Common myeloid progenitor, CD34-positive (primary cell): Measurements from ENCODE around the gene VSTM4. TPM values are rescaled to one million over a fixed set of nuclear protein-coding genes. Genes with fewer than 3 reads are reported as not detected.

Source experiments
- CTCF ChIA-PET: fragments of 350-600 bp; sonication (Branson Sonifier 250); formaldehyde crosslinking; loops from one replicate; lab custom pipeline; 2021; ENCODE audit warnings: antibody characterized with exemption; lab: Charles Lee
- POLR2A ChIA-PET: fragments of 350-600 bp; sonication (Branson Sonifier 250); formaldehyde crosslinking; loops from one replicate; lab custom pipeline; 2021; ENCODE audit warnings: antibody characterized with exemption; lab: Charles Lee
- DNase-seq, 3 donors: peaks; one replicate each; pipeline versions ENCODE4 v3.0.0 to v3.0.0-alpha.2; 2013
- H3K27ac ChIP-seq, 2 experiments: 1 replicate in 1 of 2; 2 replicates in 1 of 2; pipeline ENCODE4 v1.7.0; 2013; ENCODE audit warnings: inconsistent platforms in 2 of 2, low read length in 2 of 2, mild to moderate bottlenecking in 2 of 2, low read depth in 1 of 2, moderate library complexity in 1 of 2; ENCODE audit not compliant: severe bottlenecking in 2 of 2, insufficient read depth in 1 of 2, poor library complexity in 1 of 2
- H3K27me3 ChIP-seq, 5 experiments: replicated peaks in 2 of 5; 1 replicate in 3 of 5; 2 replicates in 2 of 5; pipeline versions ENCODE4 v1.6.1 to v1.7.0; 2013; ENCODE audit warnings: low read length in 4 of 5, mild to moderate bottlenecking in 2 of 5, moderate library complexity in 2 of 5, inconsistent platforms in 1 of 5; ENCODE audit not compliant: insufficient read depth in 5 of 5, control insufficient read depth in 4 of 5
- H3K36me3 ChIP-seq, 4 experiments: 1 replicate in 2 of 4; 2 replicates in 2 of 4; pipeline versions ENCODE4 v1.6.1 to v1.7.0; 2013; ENCODE audit warnings: low read length in 3 of 4, control low read depth in 1 of 4, mild to moderate bottlenecking in 1 of 4; ENCODE audit not compliant: control insufficient read depth in 4 of 4, insufficient read depth in 4 of 4
- H3K4me1 ChIP-seq, 4 experiments: 1 replicate in 3 of 4; 2 replicates in 1 of 4; pipeline versions ENCODE4 v1.6.1 to v1.7.1; 2013; ENCODE audit warnings: low read length in 3 of 4, mild to moderate bottlenecking in 3 of 4, control low read depth in 1 of 4, inconsistent platforms in 1 of 4, moderate library complexity in 1 of 4; ENCODE audit not compliant: control insufficient read depth in 4 of 4, insufficient read depth in 4 of 4; ENCODE audit errors: control extremely low read depth in 1 of 4
- H3K4me3 ChIP-seq, 7 experiments: 1 replicate in 4 of 7; 2 replicates in 3 of 7; pipeline versions ENCODE4 v1.5.1 to v1.7.0; 2013; ENCODE audit warnings: mild to moderate bottlenecking in 7 of 7, low read length in 6 of 7, moderate library complexity in 6 of 7, inconsistent platforms in 2 of 7, low read depth in 2 of 7, control low read depth in 1 of 7; ENCODE audit not compliant: insufficient read depth in 4 of 7, control insufficient read depth in 1 of 7; ENCODE audit errors: extremely low read depth in 1 of 7
- H3K9me3 ChIP-seq, 5 experiments: 1 replicate in 4 of 5; 2 replicates in 1 of 5; pipeline versions ENCODE4 v1.6.1 to v1.7.1; 2013; ENCODE audit warnings: low read length in 4 of 5, mild to moderate bottlenecking in 2 of 5, inconsistent platforms in 1 of 5, low read depth in 1 of 5, moderate library complexity in 1 of 5; ENCODE audit not compliant: control insufficient read depth in 4 of 5, insufficient read depth in 2 of 5; ENCODE audit errors: control extremely low read depth in 1 of 5
- WGBS: methylation state at CpG from one replicate; pipeline ENCODE4 v1.1.5; 2013; ENCODE audit not compliant: insufficient coverage; 5-methylcytosine and 5-hydroxymethylcytosine counted together
- polyA plus RNA-seq: library from polyadenylated mRNA; unstranded; fragments of 120-200 nt; gene quantifications from one replicate; pipeline ENCODE4 v1.2.1, GENCODE V29; 2013

The VSTM4 gene, protein sequence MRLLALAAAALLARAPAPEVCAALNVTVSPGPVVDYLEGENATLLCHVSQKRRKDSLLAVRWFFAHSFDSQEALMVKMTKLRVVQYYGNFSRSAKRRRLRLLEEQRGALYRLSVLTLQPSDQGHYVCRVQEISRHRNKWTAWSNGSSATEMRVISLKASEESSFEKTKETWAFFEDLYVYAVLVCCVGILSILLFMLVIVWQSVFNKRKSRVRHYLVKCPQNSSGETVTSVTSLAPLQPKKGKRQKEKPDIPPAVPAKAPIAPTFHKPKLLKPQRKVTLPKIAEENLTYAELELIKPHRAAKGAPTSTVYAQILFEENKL
- 0.29 TPM for polyA plus RNA-seq

DNA sequence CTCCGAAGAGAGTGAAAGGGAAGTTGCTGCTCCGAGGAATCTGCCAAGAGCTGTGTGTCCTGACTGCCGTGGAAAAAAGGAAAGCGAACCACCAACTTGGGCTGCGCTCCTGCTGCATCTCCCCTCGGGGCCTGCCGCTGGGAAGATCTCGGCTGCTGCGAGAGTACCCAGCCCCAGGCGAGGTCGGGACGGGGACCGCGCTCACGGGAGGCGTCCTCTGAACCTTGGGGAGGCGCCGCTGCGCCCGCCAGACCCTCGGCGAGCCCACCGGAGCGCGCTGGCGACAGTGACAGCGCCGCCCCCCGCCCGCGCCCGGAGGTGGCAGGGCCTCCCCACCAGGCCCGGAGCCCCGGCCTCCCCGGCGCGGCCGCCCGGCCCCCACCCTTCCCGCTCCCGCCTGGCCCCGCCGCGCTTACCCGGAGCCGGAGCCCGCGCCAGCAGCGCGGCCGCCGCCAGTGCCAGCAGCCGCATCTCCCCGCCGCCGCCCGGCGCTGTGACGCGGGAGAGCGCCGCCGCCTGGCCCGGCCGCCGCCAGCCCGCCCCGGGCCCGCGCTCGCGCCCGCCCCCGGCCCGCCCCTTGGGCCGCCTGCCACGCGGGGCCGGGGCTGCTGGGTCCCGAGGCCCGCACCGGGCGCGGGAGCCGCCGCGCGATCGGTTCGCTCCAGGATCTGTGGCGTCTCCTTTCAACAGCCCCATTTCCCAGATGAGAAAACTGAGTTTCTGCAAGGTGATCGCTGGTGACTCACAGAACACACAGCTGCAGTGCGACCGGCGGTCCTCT lies at the start of gene VSTM4:
TSS of gene VSTM4 (minus strand) at position 508 of the 781 bp plus-strand sequence. CDS start at position 471, 37 bp downstream.
- no peaks in the 10 kb centered on the region for H3K9me3 ChIP-seq
- 1% methylated on average over 69 of the region's 95 CpGs for WGBS
- peaks cover 0 to 18% (median 9%) of the 10 kb centered on the region in 5 experiments for H3K27me3 ChIP-seq
- no peak within 1 kb of the TSS for H3K27ac ChIP-seq
- ChIA-PET CTCF (interaction anchor here (1.1 to 2.3 kb wide), 2 partner anchors 35 to 292 kb away, joined by 3 to 8 read pairs; no protein-coding TSS in a partner anchor), POLR2A (no interaction called here)
- peak; percentile 29 to 67 (median 51) for DNase-seq
- H3K4me1 ChIP-seq = peaks cover 0 to 9% (median 4%) of the 10 kb centered on the region in 4 experiments
- peak within 1 kb of the TSS; percentile 28 to 79 (median 58) for H3K4me3 ChIP-seq
- H3K36me3 ChIP-seq = no peaks in the 10 kb centered on the region

DNA sequence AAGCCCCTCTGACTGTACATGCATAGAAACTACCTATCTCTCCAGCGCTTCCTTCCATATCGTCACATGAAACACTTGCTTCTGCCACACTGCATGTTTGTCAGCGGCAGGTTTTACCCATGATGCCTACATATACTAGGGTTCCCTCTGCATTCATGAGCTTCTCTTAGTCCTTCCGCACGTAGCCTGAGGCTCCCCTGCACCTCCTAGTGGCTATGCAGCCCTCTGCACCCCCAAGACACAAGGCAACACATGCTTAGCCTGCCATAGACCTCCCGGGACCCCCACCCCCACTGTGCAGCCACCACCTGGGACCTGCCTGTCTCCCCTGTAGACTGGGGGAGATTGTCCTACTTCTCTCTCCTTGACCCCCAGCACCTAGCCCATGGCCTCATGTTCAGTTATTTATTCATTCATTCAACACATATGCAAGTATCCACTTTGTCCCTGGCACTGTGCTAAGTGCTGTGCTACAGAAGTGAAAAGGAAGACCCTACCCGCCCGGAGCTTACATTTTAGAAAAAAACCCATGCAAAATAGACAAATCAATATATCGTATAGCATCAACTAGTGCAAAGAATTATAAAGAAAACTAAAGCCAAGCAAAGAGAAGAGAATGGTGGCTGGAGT lies 49.4 kb upstream of the VSTM4 start:
- ChIA-PET POLR2A (no interaction called here), CTCF (interaction anchor here (0.6 to 5.1 kb wide), 25 partner anchors 8 to 508 kb away, joined by 3 to 52 read pairs (median 4); no protein-coding TSS in a partner anchor)
- peak; percentile 75 to 87 (median 83) for DNase-seq
- Histone ChIP-seq H3K4me3 (peak overlapping the region in 1 of 7 experiments; percentile 7), H3K36me3 (peaks cover 0 to 81% (median 0%) of the 10 kb centered on the region in 4 experiments), H3K9me3 (no peaks in the 10 kb centered on the region), H3K27me3 (no peaks in the 10 kb centered on the region), H3K4me1 (peaks cover 0 to 14% (median 6%) of the 10 kb centered on the region in 4 experiments), H3K27ac (no peak overlapping the region)
- WGBS = 25% methylated on average over 5 of the region's 9 CpGs

DNA sequence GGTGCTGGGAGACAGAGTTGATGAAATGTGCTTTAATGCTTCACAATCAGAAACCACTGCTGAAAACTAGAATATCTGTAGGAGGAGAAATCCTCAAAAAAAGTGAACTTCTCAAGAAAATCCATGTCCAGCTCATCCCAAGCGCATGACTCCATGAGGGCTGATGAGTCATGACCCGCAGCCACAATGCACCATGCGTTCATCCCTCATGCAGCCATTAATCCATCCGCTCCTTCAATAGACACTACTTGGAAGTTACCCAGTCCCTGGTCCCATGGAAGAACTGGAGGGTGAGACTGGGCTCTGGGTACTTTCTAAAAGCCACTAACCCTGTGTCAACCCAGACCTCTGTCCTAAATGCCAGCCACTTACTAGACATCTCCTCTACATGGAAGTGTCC lies 48.4 kb upstream of the VSTM4 start:
- H3K27me3 ChIP-seq = no peaks in the 10 kb centered on the region
- ChIA-PET CTCF (interaction anchor here (0.6 to 5.1 kb wide), 23 partner anchors 9 to 507 kb away, joined by 3 to 52 read pairs (median 4); no protein-coding TSS in a partner anchor), POLR2A (no interaction called here)
- H3K36me3 ChIP-seq = peaks cover 0 to 84% (median 0%) of the 10 kb centered on the region in 4 experiments
- WGBS = no CpG with 5 or more reads among the region's 4 CpGs
- no peaks in the 10 kb centered on the region for H3K9me3 ChIP-seq
- H3K4me1 ChIP-seq = peaks cover 0 to 6% (median 3%) of the 10 kb centered on the region in 4 experiments
- no peak overlapping the region for H3K27ac ChIP-seq
- DNase-seq = no peak
- no peak overlapping the region for H3K4me3 ChIP-seq

DNA sequence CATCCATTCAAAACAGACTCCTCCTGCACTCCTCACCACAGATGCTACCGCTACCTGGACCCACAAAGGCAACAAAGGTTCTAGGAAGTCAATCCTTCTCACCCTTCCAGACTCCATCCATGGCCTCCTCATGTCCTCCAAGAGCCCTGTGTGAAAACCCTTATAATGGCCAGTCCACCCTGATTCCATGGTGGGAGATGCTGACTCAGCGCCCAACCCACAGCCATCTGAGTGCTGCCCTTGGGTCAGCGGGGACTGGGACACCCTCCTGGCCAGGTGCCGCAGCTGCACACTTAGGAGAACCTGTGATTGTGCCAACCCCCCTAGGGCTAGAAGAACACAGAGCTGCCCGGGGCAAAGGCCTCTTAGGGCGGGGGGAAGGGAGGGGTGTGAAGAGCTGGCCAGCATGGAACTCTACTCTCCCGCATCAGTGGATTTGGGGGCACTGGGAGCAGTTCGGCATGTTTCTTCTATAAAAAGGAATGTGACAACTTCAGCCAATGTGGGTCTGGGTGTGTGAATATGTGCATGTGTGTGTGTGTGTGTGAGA lies 47.5 kb upstream of the VSTM4 start:
- CTCF ChIA-PET = interaction anchor here (0.6 to 5.1 kb wide), 16 partner anchors 9 to 612 kb away, joined by 3 to 52 read pairs (median 3); no protein-coding TSS in a partner anchor
- WGBS = 98% methylated on average over 6 of the region's 8 CpGs
- H3K27me3 ChIP-seq = no peaks in the 10 kb centered on the region
- POLR2A ChIA-PET = no interaction called here
- H3K36me3 ChIP-seq = peaks cover 0 to 78% (median 0%) of the 10 kb centered on the region in 4 experiments
- DNase-seq = no peak
- no peaks in the 10 kb centered on the region for H3K9me3 ChIP-seq
- no peak overlapping the region for H3K4me3 ChIP-seq
- no peak overlapping the region for H3K27ac ChIP-seq
- peaks cover 0 to 6% (median 3%) of the 10 kb centered on the region in 4 experiments for H3K4me1 ChIP-seq

DNA sequence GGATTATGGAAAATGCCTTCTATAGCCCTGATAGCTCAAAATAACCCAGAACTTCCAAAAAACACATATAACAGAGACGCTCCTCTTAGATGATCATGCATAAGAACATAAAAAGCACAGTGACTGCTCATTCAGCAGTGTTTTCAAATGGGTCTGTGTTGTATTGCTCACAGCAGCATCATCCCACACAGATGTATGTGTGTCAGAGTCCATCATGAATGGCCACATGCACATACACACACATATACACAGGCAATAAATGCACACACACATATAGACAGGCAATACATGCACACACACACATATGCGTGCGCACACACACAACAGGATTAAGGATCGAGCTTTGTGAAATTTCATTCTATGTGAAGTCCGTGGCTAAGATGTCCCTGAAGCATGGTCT lies 46.7 kb upstream of the VSTM4 start:
- POLR2A ChIA-PET = no interaction called here
- H3K27me3 ChIP-seq = no peaks in the 10 kb centered on the region
- H3K9me3 ChIP-seq = no peaks in the 10 kb centered on the region
- H3K27ac ChIP-seq = no peak overlapping the region
- H3K4me1 ChIP-seq = peaks cover 0 to 8% (median 3%) of the 10 kb centered on the region in 4 experiments
- 97% methylated on average over 3 of the region's 5 CpGs for WGBS
- DNase-seq = no peak
- no peak overlapping the region for H3K4me3 ChIP-seq
- CTCF ChIA-PET = interaction anchor here (0.6 to 5.1 kb wide), 26 partner anchors 10 to 611 kb away, joined by 3 to 52 read pairs (median 4); partner anchors contain the start of gene TMEM273
- H3K36me3 ChIP-seq = peaks cover 0 to 74% (median 0%) of the 10 kb centered on the region in 4 experiments

DNA sequence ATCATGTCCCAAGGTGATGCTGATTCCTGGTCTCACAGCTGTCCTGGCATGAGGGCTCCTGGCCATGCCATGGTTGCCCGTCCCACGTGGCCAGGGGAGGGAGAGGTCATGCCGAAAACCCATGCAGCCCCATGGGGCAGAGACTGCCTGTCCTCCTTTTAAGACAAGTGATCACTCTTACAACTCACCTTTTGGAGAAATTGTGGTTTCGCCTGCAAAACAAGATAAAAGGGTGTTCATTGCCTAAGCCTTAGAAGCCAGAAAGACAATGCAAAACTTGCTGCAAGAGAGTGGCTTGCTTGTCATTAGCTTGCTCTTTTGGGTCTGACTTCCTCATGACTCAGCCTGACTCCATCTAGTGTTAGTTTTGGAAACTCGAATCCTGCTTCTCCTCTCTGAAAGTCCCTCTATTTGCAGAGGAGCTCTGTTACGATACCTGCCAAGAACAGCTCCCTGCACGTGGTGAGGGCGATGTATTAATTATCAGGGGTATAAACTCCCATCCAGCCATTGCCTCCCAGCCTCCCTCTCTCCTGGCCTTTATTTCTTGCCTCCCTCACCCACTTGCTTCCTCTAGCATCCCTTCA lies 46.2 kb upstream of the VSTM4 start:
- peak; percentile 64 to 85 (median 78) for DNase-seq
- Histone ChIP-seq H3K36me3 (peaks cover 0 to 74% (median 0%) of the 10 kb centered on the region in 4 experiments), H3K27ac (no peak overlapping the region), H3K9me3 (no peaks in the 10 kb centered on the region), H3K4me1 (peaks cover 0 to 9% (median 3%) of the 10 kb centered on the region in 4 experiments), H3K4me3 (no peak overlapping the region), H3K27me3 (no peaks in the 10 kb centered on the region)
- CTCF ChIA-PET = interaction anchor here (0.6 to 5.1 kb wide), 28 partner anchors 9 to 568 kb away, joined by 3 to 52 read pairs (median 3); partner anchors contain the start of gene TMEM273
- POLR2A ChIA-PET = no interaction called here
- 52% methylated on average over 7 of the region's 8 CpGs for WGBS
